Stimulated activated CD8-positive, alpha-beta memory T cell treated with anti-CD3 and anti-CD28 coated beads, Interleukin-4, amount 100 ng/mL, for 48 hours (primary cell): ENCODE results near the gene SYT2.
A peak's percentile ranks its signal among the peaks of the same experiment; 100 is the strongest.
"Not testable (repeated sequence)": the region's sequence is repeated elsewhere in the genome, so short reads cannot be mapped to it uniquely, and the experiment has no call there.

ENCODE experiments used
- DNase-seq: peaks from one replicate; pipeline ENCODE4 v3.0.0-alpha.2; 2020

Gene SYT2

DNA sequence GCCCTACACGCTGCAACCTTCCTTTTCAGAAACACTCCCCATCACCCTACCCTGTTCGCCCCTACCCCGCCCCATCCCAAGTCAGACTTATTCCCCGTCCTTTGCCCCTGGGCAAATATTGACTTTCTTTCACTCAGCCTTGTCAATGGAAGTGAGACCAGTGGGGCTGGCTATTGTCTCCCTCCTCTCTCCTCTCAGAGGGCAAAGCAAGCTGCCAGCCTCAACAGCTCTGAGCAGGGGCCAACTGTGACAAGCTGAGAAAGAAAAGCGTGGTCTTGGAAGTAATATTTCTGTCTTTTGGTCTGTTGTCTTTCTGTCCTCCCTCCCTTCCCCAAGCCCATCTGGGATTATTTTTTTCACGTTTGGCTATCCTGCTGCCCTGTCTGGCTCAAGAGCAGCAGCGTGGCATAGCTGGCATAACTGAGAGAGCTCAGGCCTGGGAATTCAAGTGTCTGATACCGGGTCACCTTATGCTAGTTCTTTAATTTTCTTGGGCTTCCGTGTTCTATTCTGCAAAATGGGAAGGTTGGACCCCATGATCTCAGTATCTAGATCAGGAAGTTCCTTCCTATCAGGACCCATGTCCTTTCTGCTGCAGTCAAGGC is 71.5 kb downstream of the SYT2 start:
- not testable (repeated sequence) for DNase-seq

DNA sequence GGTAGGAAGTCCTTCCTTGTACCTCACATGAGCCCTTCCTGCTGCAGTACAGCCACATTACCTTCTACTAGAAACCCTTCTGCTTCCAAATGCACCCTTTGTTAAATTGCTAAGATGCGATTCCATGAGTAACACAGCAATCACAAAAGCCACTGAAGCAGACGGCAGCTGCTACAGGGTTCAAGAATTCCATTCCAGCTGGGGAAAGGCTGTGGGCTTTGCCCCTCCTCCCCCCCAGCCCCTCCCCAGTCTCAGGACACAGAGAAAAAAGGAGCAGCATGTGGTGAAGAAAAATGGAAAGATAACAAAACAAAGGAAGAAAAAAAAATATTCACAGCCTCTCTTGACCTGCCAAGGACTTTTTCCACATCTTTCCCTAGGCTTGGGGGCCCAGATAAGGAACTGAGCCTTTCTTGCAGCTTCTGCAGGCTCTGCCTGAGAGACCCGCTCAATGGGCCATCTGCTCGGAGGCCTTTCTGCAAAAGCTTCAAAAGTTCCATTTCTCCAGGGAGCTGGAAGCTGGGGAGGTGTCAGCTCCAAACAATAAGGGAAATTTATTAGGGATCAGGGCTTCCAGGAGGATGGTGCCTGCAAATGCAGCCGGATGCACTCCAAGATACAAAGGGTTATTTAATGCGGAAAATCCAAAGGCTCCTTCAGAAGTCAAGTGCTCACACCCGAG is 72.1 kb downstream of the SYT2 start:
- DNase-seq: no peak

- DNase-seq: not testable (repeated sequence)
These were observed 72.8 kb downstream of the SYT2 start for GRCh38 chr1:202637321-202638018.

GRCh38 chr1:202636171-202636570 is 74.1 kb downstream of the SYT2 start:
- DNase-seq: not testable (repeated sequence)

DNA sequence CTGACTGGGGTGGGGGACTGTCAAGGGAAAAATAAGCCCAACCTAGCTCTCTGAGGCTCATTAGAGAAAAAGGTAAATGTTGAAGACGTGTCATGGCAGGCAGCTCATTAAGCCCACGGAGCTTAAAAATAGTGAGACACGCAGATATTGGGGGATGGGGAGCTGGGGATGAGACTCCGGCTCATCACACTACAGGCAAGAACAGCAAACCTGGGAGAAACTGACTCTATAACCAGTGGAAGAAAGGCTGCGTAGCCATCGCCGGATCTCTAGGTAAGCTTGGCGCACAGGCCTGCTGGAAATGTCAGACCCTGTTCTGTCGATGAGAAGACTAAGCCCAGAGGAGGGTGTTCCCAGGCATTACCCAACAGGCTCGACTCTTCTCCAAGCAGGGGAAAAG is 78.0 kb downstream of the SYT2 start:
- no peak for DNase-seq

DNA sequence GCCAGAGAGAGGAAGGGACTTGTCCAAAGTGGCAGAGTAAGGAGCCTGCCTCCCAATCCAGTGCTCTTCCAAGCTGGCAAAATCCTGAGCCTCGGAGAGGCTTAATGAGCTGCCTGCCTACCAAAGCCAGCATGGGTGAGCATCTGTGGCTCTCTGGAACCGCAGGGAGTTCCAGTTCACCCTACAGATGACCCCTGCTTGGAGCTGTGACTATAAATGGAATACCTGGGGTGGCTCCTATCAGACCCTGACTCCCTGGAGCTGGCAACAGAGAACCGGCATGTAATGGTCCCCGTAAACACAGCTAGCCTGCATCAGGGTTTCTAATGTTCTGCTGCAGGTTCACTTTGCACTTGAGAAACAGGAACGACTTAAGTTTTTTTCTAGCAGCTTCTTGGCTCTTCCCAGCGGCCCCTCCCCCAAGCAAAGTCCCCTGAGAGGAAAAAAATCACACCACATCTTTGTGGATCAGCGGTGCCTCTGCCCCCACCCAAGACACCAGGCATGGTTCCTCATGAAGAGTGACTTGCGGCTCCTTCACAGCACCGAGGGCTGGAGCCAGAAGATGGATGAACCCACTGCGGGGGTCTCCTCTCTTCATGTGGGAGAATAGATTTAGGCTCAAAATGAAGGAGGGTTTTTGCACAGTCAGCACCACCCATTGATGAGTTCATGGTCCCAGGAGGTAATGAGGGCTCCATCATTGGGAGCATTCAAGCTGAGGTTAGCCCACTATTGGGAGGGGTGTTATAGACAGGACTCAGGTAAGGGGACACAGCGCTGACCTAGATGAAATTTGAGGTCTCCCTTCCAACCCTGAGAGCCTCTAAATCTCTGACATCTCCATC is 79.0 kb downstream of the SYT2 start:
- DNase-seq: no peak

GRCh38 chr1:202630541-202630940 is 79.7 kb downstream of the SYT2 start:
- DNase-seq: no peak

GRCh38 chr1:202630096-202630495 is 80.2 kb downstream of the SYT2 start:
- DNase-seq: not testable (repeated sequence)

DNA sequence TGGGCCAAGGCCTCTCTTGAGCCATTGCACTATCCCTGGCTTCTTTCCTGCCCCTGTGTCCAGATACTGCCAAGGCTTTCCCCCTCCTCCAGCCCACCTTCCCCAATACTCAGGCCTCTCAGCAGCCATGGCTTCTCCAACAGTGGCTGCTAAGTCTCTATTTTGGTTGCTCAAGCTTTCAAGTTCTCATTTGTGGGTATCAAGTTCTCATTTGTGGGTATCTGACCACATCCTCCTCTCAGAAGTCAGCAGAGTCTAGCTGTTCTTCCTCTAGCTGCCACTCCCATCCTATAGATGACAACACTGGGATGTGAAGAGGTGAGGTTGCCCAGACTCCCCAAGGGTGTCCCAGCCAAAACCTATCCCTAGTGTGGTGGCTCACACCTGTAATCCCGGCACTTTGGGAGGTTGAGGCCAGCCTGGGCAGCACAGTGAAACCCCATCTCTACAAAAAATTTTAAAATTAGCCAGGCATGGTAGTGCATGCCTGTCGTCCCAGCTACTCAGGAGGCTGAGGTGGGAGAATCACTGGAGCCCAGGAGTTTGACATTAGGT is 80.9 kb downstream of the SYT2 start:
- not testable (repeated sequence) for DNase-seq

DNA sequence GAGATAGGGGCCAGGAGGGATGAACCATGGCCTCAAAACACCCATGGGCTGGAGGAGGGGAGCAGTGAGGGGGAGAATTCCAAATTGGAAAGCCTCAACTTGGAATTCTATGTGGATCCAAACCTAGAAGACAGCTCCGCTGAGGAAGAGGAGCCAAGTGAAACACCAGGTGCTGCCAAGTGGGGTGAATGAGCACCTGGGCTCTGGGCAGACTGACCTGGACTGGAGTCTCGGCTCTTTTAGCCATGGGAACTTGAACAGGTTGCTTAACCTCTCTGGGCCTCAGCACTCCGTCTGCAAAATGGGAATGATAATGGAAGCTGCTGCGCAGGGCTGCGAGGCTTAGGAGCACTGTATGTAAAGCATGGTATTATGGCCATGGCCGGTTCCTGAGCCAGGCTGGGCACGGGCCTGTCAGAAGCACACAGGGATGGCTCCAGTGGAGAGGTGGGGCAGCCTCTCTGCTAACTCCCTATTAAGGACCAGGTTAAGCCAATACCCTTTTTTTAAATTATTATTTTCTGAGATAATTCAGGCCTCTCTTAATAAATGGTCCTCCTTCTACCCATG is 81.5 kb downstream of the SYT2 start:
- no peak for DNase-seq

DNA sequence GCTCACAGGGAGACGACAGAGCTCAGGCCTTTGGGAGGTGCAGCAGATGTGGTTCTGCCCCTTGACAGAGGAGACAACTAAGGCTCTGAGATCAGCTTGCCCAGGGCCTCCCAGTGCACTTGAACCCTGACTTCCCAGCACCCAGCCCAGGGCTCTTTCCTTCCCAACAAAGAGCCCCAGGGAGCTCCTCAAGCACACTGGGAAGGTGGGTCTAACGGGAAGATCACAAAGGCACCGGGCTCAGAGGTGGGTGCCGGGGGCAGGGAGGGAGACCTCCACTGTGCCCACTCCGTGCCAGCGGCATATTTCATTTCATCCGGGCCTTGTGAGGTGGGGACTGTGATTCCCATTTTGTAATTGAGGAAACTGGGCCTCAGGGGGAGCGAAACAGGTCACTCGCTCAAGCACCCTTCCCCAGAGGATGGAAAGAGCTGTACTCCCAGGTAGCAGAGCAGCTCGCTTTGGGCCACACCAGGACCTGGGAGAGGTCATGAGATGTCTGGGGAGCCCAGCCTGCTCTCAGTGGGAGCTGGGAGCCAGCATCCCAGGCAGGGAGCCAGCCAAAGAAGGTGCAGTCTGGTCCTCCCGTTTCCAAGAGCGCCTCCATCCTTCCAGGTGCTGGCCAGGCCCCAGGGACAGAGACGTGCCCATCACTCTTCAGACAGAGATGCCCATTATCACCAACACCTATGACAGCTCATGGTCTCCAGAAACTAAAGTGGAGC is 82.3 kb downstream of the SYT2 start:
- no peak for DNase-seq

DNA sequence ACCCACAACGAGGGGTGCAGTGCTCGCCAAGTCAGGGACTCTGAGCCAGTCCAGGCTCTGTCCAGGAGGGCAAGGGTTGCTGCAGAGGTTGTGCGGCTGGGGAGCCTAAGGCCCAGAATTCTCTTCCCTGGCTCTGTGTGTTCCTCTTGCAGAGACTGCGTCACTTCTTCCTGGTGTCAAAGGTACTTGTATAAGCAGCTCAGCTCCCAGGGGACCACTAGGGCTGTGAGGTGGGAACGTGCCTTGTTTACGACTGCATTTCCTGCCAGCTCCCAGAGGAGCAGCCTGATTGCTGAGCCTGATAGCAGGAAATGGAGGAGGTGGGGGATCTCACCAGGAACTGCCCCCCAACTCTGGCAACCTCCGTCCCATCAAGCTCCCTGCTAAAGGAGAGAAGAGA is 83.2 kb downstream of the SYT2 start:
- DNase-seq: not testable (repeated sequence)

DNA sequence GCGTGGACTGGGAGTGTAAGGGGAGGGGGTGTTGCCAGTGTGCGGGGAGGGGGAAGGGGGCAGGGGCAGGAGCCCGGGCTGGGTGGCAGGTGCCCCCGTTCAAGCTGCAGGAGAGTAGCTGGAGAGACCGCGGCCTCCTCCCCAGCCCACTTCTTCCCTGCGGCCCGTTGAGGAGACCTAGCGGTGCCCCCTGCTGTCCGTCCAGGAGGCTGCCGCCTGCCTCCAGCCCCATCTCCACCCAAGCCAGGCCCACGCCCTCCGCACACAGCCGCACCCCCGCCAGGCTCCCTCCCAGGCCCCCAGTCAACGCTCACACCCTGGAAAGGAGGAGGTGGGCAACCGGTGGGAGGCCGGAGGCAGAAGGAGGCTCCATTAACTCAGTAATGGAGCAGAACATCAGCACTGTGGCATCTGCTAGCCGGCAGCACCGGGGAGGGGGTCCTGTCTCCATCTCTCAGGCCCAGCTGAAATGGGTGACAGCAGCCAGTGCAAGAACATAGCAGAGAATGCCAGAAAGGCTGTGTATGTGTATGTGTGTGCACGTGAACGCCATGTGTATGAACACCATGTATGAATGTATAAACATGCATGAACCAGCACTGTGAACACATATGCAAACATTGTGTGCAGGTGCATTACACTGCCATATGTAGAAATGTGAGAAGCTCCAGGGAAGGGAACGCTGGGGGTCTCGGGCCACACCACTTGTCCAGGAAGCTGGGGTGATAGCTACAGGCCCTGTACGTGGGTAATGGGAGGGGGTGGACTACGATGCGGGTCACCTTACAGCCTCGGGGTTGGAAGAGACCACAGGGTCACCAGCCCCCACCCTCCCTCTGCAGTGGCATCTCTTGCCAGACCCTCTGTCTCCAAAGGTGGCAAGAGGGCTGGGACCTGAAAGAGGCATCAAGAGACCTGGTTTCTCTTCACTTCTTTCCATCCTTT is 84.6 kb downstream of the SYT2 start:
- peak; percentile 77 for DNase-seq

DNA sequence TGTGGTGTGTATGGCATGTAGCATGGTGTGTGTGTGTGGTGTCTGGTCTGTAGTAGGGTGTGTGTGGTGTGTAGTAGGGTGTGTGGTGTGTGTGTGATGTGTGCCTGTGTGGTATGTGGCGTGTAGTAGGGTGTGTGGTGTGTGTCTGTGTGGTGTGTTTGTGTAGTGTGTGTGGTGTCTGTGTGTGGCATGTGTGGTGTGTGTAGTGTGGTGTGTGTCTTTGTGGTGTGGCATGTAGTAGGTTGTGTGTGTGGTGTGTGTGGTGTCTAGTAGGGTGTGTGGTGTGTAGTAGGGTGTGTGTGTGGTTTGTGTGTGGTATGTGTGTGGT is 85.5 kb downstream of the SYT2 start:
- no peak for DNase-seq

DNA sequence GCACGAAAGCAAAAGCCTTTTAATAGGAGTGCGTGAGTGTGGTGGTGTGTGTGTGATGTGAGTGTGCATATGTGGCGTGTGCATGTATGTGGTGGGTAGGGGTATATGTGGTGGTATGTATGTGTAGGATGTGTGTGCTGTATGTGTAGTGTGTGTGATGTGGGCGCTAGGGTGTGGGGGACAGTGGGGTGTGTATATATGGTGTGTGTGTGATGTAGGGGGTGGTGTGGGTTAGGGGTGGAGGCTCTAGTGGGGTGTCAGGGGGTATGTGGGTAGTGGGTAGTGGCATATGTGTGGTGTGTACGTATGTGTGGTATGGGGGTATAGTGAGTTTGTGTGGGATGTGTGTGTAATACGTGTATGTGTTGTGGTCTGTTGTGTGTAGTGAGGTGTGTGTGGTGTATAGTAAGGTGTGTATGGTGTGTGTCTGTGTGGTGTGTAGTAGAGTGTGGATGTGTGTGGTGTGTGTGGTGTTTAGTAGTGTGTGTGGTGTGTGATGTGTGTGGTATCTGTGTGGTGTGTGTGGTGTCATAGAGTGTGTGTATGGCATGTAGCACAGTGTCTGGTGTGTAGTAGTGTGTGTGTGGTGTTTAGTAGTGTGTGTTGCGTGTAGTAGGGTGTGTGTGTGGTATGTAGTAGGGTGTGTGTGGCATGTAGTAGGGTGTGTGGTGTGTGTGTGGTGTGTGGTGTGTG is 86.0 kb downstream of the SYT2 start:
- DNase-seq: no peak

DNA sequence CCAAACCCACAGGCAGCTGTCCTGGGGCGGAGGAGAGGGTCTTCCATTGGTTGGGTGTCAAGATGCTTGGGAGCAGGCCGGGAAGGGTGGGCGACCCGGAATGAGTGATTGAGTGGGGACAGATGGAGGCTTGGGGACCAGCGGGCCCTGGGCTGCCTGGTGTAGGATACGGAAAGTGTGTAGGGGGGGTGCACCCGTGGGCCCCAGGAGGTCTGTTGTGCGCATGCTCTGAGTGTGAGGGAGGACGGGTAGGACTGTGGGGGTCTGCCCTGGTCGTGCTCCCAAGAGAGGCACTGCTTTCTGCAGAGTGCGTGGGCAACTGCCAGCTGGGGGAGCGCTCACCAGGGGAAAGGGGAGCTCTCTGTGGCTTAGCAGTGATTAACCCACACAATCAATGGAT is 86.8 kb downstream of the SYT2 start:
- not testable (repeated sequence) for DNase-seq

- no peak for DNase-seq
These were observed 87.2 kb downstream of the SYT2 start for GRCh38 chr1:202623075-202623474.

DNA sequence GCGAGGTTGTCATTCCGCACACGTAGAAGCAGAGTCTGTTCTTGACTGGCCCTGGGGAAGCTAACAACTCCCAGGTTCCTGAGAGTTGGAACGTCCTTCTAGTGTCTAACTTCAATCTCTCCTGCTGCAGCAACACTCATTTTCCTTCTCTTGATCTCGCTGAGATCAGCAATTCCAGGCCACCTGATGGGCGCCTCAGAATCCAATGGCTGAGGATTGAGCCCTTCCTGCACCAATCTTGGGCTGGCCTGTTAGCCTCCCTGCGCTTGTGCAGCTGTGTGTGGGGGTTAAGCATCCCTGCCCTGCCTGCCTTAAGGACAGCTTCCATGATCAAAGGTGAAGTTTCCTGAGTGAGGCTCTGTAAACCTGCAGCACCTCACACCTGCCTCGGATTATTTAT is 87.9 kb downstream of the SYT2 start:
- DNase-seq: no peak

- DNase-seq: no peak
These were observed 88.8 kb downstream of the SYT2 start for GRCh38 chr1:202621446-202621845.

GRCh38 chr1:202620036-202620435 is 90.2 kb downstream of the SYT2 start:
- DNase-seq: not testable (repeated sequence)
